HG02973 (cell line): ENCODE data around the gene CAMK1D.
"Not testable (repeated sequence)": the region's sequence is repeated elsewhere in the genome, so short reads cannot be mapped to it uniquely, and the experiment has no call there.

Source experiments
- ATAC-seq: cut with Tn5 transposase; IDR thresholded peaks from one replicate; pipeline ENCODE4 v1.9.1; 2021; ENCODE audit warnings: moderate library complexity; ENCODE audit not compliant: unreplicated experiment

Gene CAMK1D

DNA sequence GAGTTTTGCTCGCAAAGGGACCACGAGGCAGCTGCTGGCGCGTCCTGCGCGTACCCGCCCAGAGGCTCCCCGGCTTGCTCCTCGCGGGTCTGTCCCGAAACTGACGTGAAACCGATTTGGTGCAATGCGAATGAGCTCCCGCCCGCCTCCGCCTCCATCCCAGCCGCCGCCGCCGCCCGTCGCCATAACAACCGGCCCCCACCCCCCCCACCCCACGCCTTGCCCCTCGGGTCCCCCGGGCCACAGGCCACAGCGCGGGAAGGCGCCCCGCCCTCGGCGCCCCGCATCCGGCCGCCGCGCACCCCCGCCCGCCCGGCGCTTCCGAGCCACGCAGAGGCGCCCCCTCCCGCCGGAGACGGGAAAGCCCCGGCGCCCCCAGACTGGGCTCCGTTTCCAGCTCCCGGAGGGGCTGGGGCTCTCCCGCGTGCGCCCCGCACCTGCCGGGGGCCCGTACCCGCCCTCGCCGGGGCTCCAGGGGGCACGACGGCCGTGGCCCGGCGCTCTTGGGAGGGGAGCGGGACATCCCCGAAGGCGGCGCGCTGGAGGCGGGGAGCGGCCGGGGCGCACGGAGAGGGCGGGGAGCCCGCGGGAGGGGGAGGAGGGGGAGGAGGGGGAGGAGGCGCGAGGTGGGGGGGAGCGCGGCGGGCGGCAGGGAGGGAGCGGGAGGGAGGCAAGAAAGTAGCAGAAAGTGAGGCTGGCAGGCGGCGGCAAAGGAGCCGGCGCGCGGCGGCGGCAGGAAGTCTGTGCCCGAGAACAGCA is at the start of gene CAMK1D:
Gene CAMK1D (plus strand): TSS at position 678 of the 759 bp plus-strand sequence.
- peak; percentile 44 for ATAC-seq

DNA sequence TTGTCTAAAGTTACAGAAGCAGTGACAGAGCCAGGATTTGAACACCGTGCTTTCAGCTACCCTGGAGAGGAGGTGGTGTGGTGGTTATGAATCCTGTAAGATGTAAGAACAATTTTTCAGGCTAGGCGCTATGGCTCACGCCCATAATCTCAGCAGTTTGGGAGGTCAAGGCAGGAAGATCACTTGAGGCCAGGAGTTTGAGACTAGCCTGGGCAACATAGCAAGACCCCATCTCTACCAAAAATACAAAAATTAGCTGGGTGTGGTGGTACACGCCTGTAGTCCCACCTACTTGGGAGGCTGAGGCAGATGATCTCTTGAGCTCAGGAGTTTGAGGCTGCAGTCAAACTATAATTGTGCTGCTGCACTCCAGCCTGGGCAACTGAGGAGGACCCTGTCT is 48.3 kb upstream of the CAMK1D start:
- not testable (repeated sequence) for ATAC-seq

DNA sequence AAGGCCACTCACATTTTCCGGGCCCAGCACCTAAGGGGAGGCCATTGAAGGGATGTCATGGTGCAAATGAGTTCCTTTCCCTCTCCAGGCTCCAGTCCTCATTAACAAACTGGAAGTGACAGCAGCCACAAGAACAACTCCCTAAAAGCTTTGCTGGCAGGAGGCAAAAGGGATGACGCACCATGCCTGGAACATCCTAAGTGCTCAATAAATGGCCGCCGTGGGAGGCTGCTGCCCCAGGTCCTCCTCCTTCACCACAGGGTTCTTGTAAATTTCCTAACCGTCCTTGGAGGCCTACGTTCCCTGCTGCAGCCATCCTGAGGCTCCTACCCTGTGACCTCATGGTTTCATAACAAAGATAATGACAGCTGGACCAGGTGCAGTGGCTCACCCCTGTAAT is 41.3 kb upstream of the CAMK1D start:
- ATAC-seq, result no peak

DNA sequence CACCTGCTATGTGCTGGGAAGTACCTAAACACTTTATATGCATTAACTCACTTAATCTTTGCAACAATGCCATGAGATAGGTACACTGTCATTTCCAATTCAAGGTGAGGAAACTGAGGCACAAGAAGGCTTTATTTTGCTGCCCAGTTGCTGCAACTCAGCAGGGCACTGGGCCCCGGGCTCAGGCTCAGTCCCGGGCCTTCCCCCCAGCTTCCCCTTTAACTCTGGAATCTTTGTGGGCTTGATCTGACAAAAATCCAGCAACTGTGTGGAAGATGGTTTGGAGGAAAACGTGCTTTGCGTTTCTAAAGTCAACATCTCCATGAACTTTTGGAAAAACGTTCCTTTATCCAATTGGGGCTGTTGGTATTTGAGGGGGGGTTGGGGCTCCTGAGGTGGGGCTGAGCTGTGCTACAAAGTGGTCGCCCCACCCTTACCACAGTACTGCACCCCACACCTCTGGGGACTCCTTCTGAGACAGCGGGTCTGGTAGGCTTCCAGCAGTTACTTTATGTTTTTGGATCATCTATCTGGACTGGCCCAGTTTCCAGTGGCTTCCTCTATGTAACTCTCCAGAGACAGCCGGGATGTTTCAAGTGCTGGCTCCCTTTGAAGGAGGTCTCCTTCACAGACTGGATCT is 40.5 kb upstream of the CAMK1D start:
- no peak for ATAC-seq

DNA sequence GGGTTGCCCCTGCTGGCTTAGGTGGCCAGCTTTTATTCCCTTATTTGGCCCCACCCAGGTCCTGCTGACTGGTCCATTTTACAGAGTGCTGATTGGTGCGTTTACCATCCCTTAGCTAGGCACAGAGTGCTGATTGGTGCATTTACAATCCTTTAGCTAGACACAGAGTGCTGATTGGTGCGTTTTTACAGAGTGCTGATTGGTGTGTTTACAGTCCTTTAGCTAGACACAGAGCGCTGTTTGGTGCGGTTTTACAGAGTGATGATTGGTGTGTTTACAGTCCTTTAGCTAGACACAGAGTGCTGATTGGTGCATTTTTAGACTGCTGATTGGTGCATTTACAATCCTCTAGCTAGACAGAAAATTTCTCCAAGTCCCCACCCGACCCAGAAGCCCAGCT is 39.6 kb upstream of the CAMK1D start:
- ATAC-seq, result not testable (repeated sequence)

DNA sequence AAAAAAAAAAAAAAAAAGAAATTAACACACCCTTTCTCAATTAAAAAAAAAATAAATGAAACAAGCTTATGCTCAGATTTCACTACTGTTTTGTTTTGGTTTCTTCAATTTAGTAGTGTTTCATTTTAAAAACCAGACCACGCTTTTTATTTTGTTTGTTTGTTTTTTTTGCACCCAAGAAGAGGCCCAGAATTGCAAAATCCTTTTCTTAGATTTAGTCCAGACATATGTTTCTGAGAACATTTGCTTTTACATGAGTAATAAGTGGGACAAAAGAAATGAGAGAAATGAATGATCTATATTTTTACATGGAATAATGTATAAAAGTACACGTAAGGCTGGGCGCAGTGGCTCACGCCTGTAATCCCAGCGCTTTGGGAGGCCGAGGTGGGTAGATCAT is 34.5 kb upstream of the CAMK1D start:
- ATAC-seq, result no peak

DNA sequence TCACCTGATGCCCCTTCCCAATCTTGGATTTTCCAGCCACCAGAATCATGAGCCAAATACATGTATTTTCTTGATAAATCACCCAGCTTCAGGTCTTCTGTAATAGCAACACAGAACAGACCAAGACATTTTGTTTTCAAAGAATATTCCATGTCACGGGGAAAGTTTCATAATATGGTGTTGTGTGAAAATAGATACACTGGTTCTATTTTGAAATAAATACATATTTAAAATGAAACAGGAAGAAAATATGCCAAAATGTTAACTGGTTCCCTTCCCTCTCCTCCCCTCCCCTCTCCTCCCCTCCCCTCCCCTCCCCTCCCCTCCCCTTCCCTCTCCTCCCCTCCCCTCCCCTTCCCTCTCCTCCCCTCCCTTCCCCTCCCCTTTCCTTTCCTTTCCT is 30.3 kb upstream of the CAMK1D start:
- no peak for ATAC-seq

DNA sequence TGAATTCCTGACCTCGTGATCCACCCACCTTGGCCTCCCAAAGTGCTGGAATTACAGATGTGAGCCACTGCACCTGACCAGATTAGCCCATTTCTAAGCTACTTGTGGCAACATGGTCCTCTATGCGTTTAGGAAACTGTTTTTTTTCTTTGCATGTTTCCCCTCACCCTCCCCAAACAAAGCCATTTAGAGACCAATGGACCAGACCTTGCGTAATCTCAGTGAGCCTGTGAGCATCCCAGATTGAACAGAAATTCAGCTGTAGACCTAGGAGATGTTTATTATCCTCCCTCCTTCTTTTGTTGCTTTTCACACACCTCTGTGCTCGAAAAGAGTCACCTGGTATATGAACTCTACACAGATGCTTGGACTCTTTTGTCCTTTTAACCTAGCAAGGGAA is 28.5 kb upstream of the CAMK1D start:
- no peak for ATAC-seq

DNA sequence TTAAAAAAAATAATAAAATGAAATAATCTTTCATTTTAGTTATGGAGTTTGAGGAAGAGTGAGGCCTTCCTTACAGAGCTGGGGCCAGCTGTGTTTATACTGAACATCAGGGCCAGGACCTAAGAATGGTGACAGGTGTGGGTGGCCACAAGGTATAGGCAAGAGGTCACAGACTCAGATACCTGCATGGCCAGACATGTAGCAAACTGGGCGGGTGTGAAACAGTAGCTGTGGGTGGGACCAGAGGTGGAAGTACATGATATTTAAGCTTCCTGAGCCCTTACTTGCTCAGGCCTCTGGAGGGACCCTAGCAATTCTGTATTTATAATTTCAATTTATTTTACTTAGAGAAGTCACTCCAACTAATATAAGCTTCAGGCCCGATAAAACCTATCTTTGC is 27.7 kb upstream of the CAMK1D start:
- ATAC-seq, result no peak

DNA sequence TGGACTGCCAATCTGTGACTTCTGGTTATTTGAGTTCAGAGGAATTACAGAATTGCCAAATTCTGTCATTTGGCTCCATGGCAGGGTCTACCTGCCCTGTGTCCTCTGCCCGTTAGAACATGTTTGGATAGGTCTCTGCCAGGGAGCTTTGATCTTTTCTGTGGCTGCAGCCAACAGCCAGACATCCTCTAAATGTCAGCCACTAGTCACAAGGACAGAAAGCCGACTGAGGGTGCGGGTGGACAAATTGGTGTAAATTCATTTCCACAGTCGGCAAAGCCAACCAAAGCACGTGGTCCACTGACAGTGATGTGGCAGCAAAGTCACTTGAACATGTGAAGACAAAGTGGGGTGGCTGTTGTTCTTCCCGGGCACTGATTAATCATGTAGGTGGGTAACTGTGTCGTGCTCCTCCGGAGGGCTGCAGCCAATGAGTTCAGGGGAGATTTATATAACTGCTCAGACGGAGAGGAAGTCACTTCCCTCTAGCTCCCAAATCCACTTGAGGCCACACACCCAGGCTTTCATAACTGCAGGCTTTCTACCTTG is 26.7 kb upstream of the CAMK1D start:
- no peak for ATAC-seq

DNA sequence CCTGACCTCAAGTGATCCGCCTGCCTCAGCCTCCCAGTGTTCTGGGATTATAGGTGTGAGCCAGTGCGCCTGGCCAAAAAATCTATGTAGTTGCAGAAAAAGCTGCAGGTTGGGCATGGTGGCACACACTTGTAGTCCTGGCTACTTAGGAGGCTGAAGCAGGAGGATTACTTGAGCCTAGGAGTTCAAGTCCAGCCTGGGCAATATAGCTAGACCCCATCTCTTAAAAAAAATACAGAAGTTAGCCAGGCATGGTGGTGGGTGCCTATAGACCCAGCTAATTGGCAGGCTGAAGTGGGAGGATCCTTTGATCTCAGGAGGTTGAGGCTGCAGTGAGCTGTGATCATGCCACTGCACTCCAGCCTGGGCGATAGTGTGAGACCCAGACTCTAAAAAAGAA is 24.8 kb upstream of the CAMK1D start:
- ATAC-seq, result no peak

DNA sequence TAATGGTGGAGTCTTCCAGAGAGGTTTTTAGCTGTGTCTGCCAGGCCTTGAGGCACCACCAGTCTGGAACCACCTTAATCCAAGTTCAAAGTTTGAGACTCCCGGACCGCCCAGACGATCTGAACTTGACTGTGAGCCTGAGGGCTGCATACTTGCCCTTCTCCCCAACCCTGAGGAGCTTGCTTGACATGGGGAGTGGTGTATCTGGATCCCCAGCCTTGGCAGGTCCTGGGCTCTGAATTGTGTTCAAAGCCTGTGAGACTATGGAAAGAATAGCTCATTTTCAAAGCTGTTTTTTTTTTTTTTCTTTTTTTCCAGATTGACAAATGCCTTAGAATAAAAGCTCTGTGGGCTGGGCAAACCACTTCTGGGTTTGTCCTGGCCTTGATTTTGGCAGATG is 22.3 kb upstream of the CAMK1D start:
- ATAC-seq, result no peak

DNA sequence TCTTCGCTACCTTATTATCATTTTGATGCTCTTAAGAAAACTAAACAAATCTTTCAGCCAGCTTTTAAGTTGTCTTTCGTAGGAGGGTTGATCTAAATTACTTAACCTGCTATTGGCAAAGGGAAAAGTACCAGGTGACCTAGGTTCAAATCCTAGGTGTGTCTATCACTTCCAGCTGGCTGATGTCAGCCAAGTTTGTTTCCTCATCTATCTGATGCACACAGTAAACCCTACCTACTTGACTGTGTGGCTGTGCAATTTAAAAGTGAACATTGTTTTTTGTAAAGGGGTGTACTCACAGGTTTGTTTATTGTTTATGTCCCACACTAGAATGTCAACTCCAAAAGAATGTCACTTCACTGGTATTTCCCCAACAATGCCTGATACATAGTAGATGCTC is 21.9 kb upstream of the CAMK1D start:
- ATAC-seq, result no peak

DNA sequence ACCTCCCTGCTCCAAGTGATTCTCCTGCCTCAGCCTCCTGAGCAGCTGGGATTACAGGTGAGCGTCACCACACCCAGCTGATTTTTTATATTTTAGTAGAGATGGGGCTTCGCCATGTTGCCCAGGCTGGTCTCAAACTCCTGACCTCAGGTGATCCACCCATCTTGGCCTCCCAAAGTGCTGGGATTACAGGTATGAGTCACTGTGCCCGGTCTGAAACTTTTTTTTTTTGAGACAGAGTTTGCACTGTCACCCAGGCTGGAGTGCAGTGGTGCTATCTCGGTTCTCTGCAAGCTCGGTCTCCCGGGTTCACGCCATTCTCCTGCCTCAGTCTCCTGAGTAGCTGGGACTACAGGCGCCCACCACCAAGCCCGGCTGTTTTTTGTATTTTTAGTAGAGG is 21.0 kb upstream of the CAMK1D start:
- not testable (repeated sequence) for ATAC-seq

DNA sequence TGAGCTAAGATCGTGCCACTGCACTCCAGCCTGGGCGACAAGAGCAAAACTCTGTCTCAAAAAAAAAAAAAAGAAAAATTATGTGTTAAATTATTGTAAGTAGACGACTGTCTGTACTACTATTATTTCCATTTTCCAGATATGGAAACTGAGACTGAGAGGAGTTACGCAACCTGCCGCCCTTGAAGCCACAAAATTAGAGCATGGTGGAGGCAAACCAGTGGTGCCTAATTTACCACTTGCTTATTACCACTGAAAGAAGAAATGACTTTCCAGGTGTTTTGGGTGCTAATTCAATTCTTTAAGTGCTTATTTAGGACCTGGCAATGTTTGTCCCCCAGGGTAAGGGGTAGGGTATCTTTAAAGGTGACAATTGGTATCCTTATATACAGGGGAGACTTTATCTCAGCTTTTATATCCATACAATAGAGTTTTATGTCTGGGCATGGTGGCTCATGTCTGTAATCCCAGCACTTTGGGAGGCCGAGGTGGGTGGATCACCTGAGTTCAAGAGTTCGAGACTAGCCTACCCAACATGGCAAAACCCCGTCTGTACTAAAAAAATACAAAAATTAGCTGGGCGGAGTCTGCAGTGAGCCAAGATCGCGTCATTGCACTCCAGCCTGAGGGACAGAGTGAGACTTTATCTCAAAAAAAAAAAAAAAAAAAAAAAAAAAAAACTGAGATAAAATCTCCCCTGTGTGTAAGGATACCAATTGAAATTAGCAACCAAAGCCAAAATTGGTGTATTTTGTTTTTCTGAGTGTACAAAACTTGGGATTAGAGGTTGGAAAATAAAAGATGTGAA is 16.6 kb upstream of the CAMK1D start:
- no peak for ATAC-seq

DNA sequence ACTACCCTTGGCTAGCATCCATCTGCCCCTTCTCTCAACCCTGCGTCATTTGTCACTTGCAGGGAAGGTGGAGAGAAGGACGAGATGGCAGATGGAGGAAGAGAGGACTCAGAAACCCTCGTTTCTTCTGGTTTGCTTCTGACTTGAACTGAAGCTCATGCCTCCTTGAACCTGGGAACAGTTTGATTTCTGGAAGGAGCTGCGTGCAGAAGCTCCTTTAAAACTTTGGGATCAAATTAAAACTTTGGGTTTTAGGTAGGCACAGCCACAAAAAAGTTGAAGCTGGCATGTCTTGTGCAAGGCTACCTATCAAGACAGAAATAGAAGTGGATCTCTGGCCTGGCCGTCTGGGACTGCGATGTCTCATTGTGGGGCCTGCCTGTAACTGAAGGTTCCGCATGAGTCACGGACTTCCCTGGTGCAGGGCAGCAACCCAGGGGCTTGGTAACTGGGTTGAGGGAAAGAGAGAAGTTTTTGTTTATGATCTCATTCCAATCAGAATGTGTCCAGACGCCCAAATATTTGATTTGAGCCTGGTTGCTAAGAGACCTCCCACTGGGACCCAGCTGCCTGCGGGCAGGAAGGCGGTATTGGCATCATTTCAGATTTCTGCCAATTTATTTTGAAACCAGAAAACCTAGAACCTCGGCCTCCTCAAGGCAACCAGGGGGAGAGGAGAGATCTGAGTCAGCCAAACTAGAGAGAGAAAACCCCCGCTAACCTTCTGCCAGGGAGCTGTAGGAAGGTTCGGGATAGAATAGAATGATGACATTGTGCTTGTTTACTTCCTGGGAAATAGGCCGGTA is 15.8 kb upstream of the CAMK1D start:
- ATAC-seq, result peak; percentile 76

DNA sequence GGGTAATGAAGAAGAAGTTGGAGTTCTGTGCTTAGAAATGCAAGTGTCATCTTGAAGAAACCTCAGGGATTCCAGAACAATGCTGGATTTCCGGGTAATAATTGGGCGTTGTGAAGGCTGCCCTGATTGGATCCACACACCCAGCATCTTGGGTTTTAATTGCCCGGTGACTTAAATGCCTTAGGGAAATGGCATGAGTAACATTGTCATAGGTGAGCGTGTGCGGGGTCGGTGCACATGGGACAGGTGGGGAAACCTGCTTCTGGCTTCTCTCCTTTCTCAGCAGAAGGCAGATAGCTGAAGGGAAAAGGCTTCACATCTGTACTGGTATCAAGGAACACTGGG is 15.2 kb upstream of the CAMK1D start:
- no peak for ATAC-seq

DNA sequence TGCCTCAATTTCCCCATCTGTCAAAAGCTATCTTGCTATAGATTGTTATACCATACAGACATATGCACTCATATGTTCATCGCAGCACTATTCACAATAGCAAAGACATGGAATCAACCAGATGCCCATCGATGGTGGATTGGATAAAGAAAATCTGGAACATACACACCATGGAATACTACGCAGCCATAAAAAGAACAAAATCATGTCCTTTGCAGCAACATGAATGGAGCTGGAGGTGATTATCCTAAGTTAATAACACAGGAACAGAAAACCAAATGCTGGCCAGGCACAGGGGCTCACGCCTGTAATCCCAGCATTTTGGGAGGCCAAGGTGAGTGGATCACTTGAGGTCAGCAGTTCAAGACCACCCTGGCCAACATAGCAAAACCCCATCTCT is 14.2 kb upstream of the CAMK1D start:
- ATAC-seq, result not testable (repeated sequence)

DNA sequence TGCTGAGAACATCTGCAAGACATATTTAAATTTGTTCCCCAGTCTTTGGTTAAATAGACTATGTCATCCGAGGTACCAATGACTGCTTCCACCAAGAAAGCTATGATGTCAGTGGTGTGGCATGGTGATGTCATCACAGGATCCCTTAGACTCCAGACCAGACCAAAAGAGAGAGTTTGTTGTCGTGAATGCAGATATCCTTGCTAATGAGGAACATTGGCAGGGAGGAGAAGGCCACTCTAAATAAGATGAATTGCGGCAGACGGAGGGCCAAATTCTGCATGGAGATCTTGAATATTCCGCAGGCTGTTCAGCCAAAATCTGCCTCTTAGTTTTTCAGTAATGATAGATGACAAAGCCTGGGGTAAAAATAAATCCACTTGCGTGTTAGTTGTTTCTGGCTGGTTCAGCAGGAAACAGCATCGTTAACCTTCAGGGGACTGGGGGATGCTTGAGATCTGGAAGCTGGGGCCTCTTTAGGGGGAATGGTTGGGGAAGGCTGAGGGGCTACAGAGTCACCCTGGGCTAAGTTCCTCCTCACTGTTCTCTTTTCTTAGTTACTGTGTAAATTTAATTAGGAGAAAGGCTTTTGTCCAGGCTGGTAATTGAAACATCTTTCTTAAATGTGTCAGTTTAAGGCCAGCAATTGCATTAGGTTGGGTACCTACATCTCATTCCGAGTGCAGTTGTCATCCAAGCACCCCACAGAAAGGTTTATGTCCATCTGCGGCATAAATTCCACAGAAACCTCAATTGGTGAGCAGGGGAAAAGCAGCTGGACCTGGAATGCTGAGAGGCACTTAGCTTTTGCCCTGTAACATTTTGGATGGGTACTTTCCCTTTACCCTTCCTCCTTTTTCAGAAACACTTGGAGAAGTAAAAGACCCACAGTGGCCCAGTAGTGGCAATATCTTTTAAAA is 11.6 kb upstream of the CAMK1D start:
- ATAC-seq, result no peak

DNA sequence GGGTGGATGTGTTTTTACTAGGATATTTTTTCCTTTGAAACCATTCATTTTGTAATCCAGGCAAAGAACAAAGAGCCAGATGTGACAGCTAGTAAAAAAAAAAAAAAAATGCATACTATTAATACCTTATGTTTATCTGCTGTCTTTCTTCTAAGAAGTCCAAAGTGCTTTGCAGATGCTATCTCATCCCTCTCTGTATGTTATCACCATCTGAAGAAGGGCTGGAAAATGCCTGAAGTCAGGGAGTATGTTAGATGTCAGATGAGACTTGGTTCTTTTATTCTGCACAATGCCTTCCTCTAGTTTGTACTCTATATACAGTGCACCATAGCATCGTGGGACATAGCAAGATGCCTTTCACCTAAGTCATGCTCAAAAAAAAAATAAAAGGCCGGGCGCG is 10.4 kb upstream of the CAMK1D start:
- ATAC-seq, result no peak
